H1 (cell line): ENCODE data around the gene CAPN11. TPM values are rescaled to one million over a fixed set of nuclear protein-coding genes. Genes with fewer than 3 reads are reported as not detected.

ENCODE experiments used
- ATF2 ChIP-seq: IDR thresholded peaks from 2 replicates; pipeline ENCODE4 v1.6.1; 2012; ENCODE audit warnings: low read length, inconsistent platforms
- CBX5 ChIP-seq: fragments of 300-800, 300-1000 bp; sonication (generic); IDR thresholded peaks from 2 replicates; pipeline ENCODE4 v1.7.1; 2016; ENCODE audit warnings: antibody characterized with exemption, low read length, low read depth
- FOSL1 ChIP-seq: IDR thresholded peaks from 2 replicates; pipeline ENCODE4 v1.6.1; 2011; ENCODE audit warnings: mild to moderate bottlenecking, low read depth, low read length, moderate library complexity; ENCODE audit not compliant: insufficient read depth
- POLR2A ChIP-seq, 2 experiments: IDR thresholded peaks; 1 replicate in 1 of 2; 2 replicates in 1 of 2; pipeline ENCODE4 v1.6.1; 2011; ENCODE audit warnings: low read depth in 2 of 2, low read length in 2 of 2, mild to moderate bottlenecking in 2 of 2; ENCODE audit errors: control extremely low read depth in 1 of 2
- POU5F1 ChIP-seq: IDR thresholded peaks from 2 replicates; pipeline ENCODE4 v1.6.1; 2011; ENCODE audit warnings: low read depth, mild to moderate bottlenecking, low read length, moderate library complexity
- SIN3A ChIP-seq, 2 experiments: IDR thresholded peaks in 1 of 2; conservative IDR thresholded peaks in 1 of 2; 2 replicates each; pipeline ENCODE4 v1.6.1; 2011 to 2012; ENCODE audit warnings: low read length in 2 of 2, improper control_type of control experiment in 1 of 2, low read depth in 1 of 2, mild to moderate bottlenecking in 1 of 2
- TAF7 ChIP-seq: optimal IDR thresholded peaks from 2 replicates; pipeline ENCODE3; 2011; ENCODE audit warnings: low read depth, mild to moderate bottlenecking, inconsistent platforms, low read length, moderate library complexity, borderline replicate concordance
- TCF12 ChIP-seq: IDR thresholded peaks from 2 replicates; pipeline ENCODE4 v1.6.1; 2011; ENCODE audit warnings: low read depth, mild to moderate bottlenecking, low read length
- polyA plus RNA-seq, 7 experiments: library from polyadenylated mRNA; depleted of rRNA in 3 of 7; stranded (reverse) in 5 of 7; unstranded in 2 of 7; fragments of >200 nt in 5 of 7; fragments of 200-250 nt in 2 of 7; gene quantifications; 1 replicate in 5 of 7; 2 replicates in 1 of 7; 4 replicates in 1 of 7; pipeline versions ENCODE4 v1.2.1 to v1.2.3, GENCODE V29; 2011 to 2013; ENCODE audit warnings: missing spikeins in 2 of 7, mixed read lengths in 2 of 7
- total RNA-seq: library from RNA; stranded (reverse); fragmentation: NEBNext Ultra II Directional; extraction: Animal tissue kit (Norgen Biotek cat#: 25700); gene quantifications from 2 replicates; pipeline ENCODE4 v1.2.1, GENCODE V29; 2021
- TF ChIP-seq, protein P1 (sequence below): IDR thresholded peaks from 2 replicates; pipeline ENCODE4 v1.6.1; 2011; ENCODE audit warnings: low read depth, mild to moderate bottlenecking, low read length; ENCODE audit not compliant: insufficient read depth

Gene CAPN11
- total and polyA plus RNA-seq, 2 of the 8 experiments (the other 6 are each of a cell fraction or from before 2014, with no cell fraction given), result 0.95 to 0.97 TPM

DNA sequence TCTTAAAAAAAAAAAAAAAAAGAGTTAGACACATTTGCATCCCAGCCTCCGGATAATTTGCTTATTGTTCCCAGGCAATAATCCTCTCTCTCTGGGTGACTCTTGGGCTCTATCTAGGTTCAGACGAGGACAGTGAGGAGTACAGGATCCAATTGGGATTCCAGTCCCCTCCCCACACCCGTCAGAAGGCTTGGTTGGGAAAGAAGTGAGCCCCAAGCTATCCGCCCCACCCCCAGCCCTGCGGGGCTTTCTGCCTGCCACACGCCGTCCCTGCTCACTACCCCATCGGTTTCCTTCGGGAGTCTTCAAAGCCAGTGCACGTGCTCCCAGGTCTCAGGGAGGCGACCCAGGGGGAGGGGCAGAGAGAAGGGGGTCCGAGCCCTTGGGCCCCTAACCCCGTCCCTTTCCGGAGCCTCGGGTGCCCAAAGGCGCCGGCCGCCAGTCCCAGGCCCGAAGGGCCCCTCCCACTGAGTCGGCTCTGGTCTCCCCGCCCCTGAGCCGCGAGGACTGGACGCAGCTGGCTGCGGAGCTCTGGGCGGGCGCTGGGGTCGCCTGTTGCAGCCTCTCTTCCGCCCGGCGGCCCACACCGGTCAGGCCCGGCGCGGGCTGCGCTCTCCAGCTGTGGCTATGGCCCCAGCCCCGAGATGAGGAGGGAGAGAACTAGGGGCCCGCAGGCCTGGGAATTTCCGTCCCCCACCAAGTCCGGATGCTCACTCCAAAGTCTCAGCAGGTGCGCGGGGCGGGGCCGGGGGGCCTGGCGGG lies 60.6 kb downstream of the CAPN11 start (continued):
- TF ChIP-seq ATF2, result no peak
- TF ChIP-seq SIN3A (conservative IDR thresholded peaks at IDR 0.05 in 1 of 2, IDR thresholded peaks at IDR 0.05 in 1 of 2; ENCODE audit: low read depth in 1 of 2, low read length in 2 of 2), result peak; percentile 33 to 61; a peak in 2 of 4 replicates
- peak; percentile 87 for TF ChIP-seq TAF7
- no peak for TF ChIP-seq FOSL1
- peak in 1 of 2 experiments; percentile 79; a peak in 2 of 3 replicates for TF ChIP-seq POLR2A (IDR thresholded peaks at IDR 0.05; ENCODE audit: control extremely low read depth in 1 of 2, low read depth in 2 of 2, low read length in 2 of 2)
- TF ChIP-seq, protein P1, sequence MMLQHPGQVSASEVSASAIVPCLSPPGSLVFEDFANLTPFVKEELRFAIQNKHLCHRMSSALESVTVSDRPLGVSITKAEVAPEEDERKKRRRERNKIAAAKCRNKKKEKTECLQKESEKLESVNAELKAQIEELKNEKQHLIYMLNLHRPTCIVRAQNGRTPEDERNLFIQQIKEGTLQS, result no peak
- no peak for TF ChIP-seq CBX5
- TF ChIP-seq POU5F1, result no peak
- TF ChIP-seq TCF12, result 0 out of 2 replicates have a peak, but pooled peaks have one; percentile 72
